IMR-90 (cell line): Measurements from ENCODE around the gene ADAM23. TPM values are rescaled to one million over a fixed set of nuclear protein-coding genes. Genes with fewer than 3 reads are reported as not detected.

Source experiments
- ATAC-seq: fragments of 200-7000 bp; cut with Tn5 transposase; 2 replicates; pipeline ENCODE4 v1.9.1; 2020; ENCODE audit warnings: low read depth, mild to moderate bottlenecking, moderate library complexity
- BruUV-seq: library from RNA; stranded (reverse); fragments of 400-500 nt; replicated peaks from 2 replicates; lab custom pipeline; 2021; lab: Mats Ljungman, UMichigan
- CTCF ChIA-PET: fragments of 300-600 bp; formaldehyde crosslinking; extraction: SDS; loops from one replicate; lab custom pipeline; 2021; ENCODE audit warnings: antibody characterized with exemption; lab: Yijun Ruan, JAX
- POLR2A ChIA-PET: fragments of 300-600 bp; sonication (Branson Sonifier 250); formaldehyde crosslinking; loops from one replicate; lab custom pipeline; 2022; ENCODE audit warnings: antibody characterized with exemption; ENCODE audit not compliant: unreplicated experiment; lab: Charles Lee
- DNase-seq: peaks from one replicate; pipeline ENCODE4 v3.0.0; 2013
- H2AFZ ChIP-seq: replicated peaks from 2 replicates; pipeline ENCODE3; 2013; ENCODE audit warnings: low read length, mild to moderate bottlenecking; ENCODE audit not compliant: poor library complexity
- H2AK5ac ChIP-seq: 2 replicates; pipeline ENCODE4 v1.6.1; 2013; ENCODE audit warnings: low read depth, low read length, inconsistent platforms
- H2AK9ac ChIP-seq: replicated peaks from 2 replicates; pipeline ENCODE3; 2013; ENCODE audit warnings: mild to moderate bottlenecking, low read depth, low read length, moderate library complexity; ENCODE audit not compliant: poor library complexity
- H2BK120ac ChIP-seq: 2 replicates; pipeline ENCODE4 v1.6.1; 2013; ENCODE audit warnings: low read depth, low read length, inconsistent platforms
- H2BK15ac ChIP-seq: 3 replicates; pipeline ENCODE4 v1.6.1; 2013; ENCODE audit warnings: low read depth, low read length, inconsistent platforms
- H2BK20ac ChIP-seq: 2 replicates; pipeline ENCODE4 v1.6.1; 2013; ENCODE audit warnings: low read depth, mild to moderate bottlenecking, inconsistent platforms, low read length, moderate library complexity
- H2BK5ac ChIP-seq: 2 replicates; pipeline ENCODE4 v1.6.1; 2013; ENCODE audit warnings: mild to moderate bottlenecking, low read depth, low read length, inconsistent platforms; ENCODE audit not compliant: poor library complexity, severe bottlenecking
- H3K14ac ChIP-seq: replicated peaks from 2 replicates; pipeline ENCODE4 v1.6.1; 2013; ENCODE audit warnings: low read depth, low read length, inconsistent platforms
- H3K18ac ChIP-seq: 2 replicates; pipeline ENCODE4 v1.6.1; 2013; ENCODE audit warnings: low read depth, low read length, control low read depth
- H3K23ac ChIP-seq: 2 replicates; pipeline ENCODE4 v1.6.1; 2013; ENCODE audit warnings: low read depth, low read length, inconsistent platforms
- H3K27ac ChIP-seq: 2 replicates; pipeline ENCODE4 v1.5.1; 2013; ENCODE audit warnings: mild to moderate bottlenecking, control low read depth, low read length; ENCODE audit not compliant: insufficient read depth
- H3K27me3 ChIP-seq: 2 replicates; pipeline ENCODE4 v1.6.1; 2013; ENCODE audit warnings: low read length; ENCODE audit not compliant: control insufficient read depth, insufficient read depth
- H3K36me3 ChIP-seq: 2 replicates; pipeline ENCODE4 v1.6.1; 2013; ENCODE audit warnings: low read length, mixed read lengths; ENCODE audit not compliant: control insufficient read depth, insufficient read depth
- H3K4ac ChIP-seq: 2 replicates; pipeline ENCODE4 v1.6.1; 2013; ENCODE audit warnings: low read depth, low read length, inconsistent platforms
- H3K4me1 ChIP-seq: 2 replicates; pipeline ENCODE4 v1.6.1; 2013; ENCODE audit warnings: low read length, mixed read lengths; ENCODE audit not compliant: control insufficient read depth, insufficient read depth
- H3K4me2 ChIP-seq: 2 replicates; pipeline ENCODE4 v1.6.1; 2013; ENCODE audit warnings: low read depth, mild to moderate bottlenecking, control low read depth, low read length, moderate library complexity
- H3K4me3 ChIP-seq: 2 replicates; pipeline ENCODE4 v1.5.1; 2013; ENCODE audit warnings: low read depth, mild to moderate bottlenecking, control low read depth, low read length, moderate library complexity; ENCODE audit not compliant: insufficient read depth
- H3K56ac ChIP-seq: 2 replicates; pipeline ENCODE4 v1.6.1; 2013; ENCODE audit warnings: low read length, inconsistent platforms; ENCODE audit not compliant: insufficient read depth; ENCODE audit errors: extremely low read depth
- H3K79me1 ChIP-seq, 2 experiments: 2 replicates each; pipeline ENCODE4 v1.6.1; 2013; ENCODE audit warnings: low read length in 2 of 2, inconsistent platforms in 1 of 2, low read depth in 1 of 2
- H3K9ac ChIP-seq: 2 replicates; pipeline ENCODE4 v1.6.1; 2013; ENCODE audit warnings: low read depth, low read length, control low read depth
- H3K9me1 ChIP-seq: 2 replicates; pipeline ENCODE4 v1.6.1; 2013; ENCODE audit warnings: low read length, inconsistent platforms; ENCODE audit not compliant: insufficient read depth
- H3K9me3 ChIP-seq: 2 replicates; pipeline ENCODE4 v1.6.1; 2013; ENCODE audit warnings: low read length; ENCODE audit not compliant: control insufficient read depth, insufficient read depth
- H4K20me1 ChIP-seq: 2 replicates; pipeline ENCODE4 v1.6.1; 2013; ENCODE audit warnings: low read length, inconsistent platforms; ENCODE audit not compliant: insufficient read depth
- H4K5ac ChIP-seq: 2 replicates; pipeline ENCODE4 v1.6.1; 2013; ENCODE audit warnings: mild to moderate bottlenecking, low read depth, low read length, control low read depth
- H4K8ac ChIP-seq, 2 experiments: 2 replicates each; pipeline ENCODE4 v1.6.1; 2013; ENCODE audit warnings: low read depth in 2 of 2, low read length in 2 of 2, control low read depth in 1 of 2, inconsistent platforms in 1 of 2
- H4K91ac ChIP-seq: 2 replicates; pipeline ENCODE4 v1.6.1; 2013; ENCODE audit warnings: low read depth, low read length, inconsistent platforms; ENCODE audit not compliant: insufficient read depth
- BHLHE40 ChIP-seq: fragments of 150-350 bp; IDR thresholded peaks from 2 replicates; pipeline ENCODE4 v1.6.1; 2016; ENCODE audit warnings: mild to moderate bottlenecking, low read depth, low read length
- MXI1 ChIP-seq: IDR thresholded peaks from 2 replicates; pipeline ENCODE4 v1.6.1; 2012; ENCODE audit warnings: low read depth, mild to moderate bottlenecking, low read length, moderate library complexity, borderline replicate concordance
- RAD21 ChIP-seq: IDR thresholded peaks from 2 replicates; pipeline ENCODE4 v1.6.1; 2012; ENCODE audit warnings: low read length, improper control_type of control experiment
- WGBS, 2 experiments: methylation state at CpG; one replicate each; pipeline versions ENCODE4 v1.1.5 to v1.1.7; 2013; ENCODE audit warnings: missing lambda C conversion rate in 2 of 2; ENCODE audit not compliant: insufficient read length in 1 of 2; ENCODE audit errors: extremely low coverage in 2 of 2; 5-methylcytosine and 5-hydroxymethylcytosine counted together
- dilution Hi-C: fragments of 300-500 bp; cut with HindIII; formaldehyde crosslinking; loops from one replicate; pipeline ENCODE4 v1.14.3; 2018; ENCODE audit warnings: low sequenced_read_pairs; ENCODE audit not compliant: unreplicated experiment
- in situ Hi-C: fragments of 300-500 bp; cut with MboI; formaldehyde crosslinking; loops from 3 replicates; pipeline ENCODE4 v1.14.3; 2019; ENCODE audit warnings: low sequenced_read_pairs, inconsistent platforms, mixed read lengths
- intact Hi-C: fragments of 100-400 bp; cut with micrococcal nuclease; formaldehyde crosslinking; loops from 2 replicates; pipeline ENCODE4 v1.10.0; 2022
- polyA plus RNA-seq, 3 experiments: library from polyadenylated mRNA; depleted of rRNA; stranded (reverse); fragments of >200 nt; gene quantifications; 2 replicates each; pipeline ENCODE4 v1.2.3, GENCODE V29; 2012; ENCODE audit warnings: low replicate concordance in 1 of 3
- total RNA-seq: library from RNA; depleted of rRNA; stranded (reverse); fragments of >200 nt; gene quantifications from 2 replicates; pipeline ENCODE4 v1.2.3, GENCODE V29; 2012
- TF ChIP-seq, protein P1 (sequence below): conservative IDR thresholded peaks from 2 replicates; pipeline ENCODE4 v1.5.1; 2012; ENCODE audit warnings: mild to moderate bottlenecking, low read depth, low read length, improper control_type of control experiment

Gene ADAM23
- total and polyA plus RNA-seq, 2 of the 4 experiments (the other 2 are of a cell fraction) = 2.9 to 10.3 TPM

DNA sequence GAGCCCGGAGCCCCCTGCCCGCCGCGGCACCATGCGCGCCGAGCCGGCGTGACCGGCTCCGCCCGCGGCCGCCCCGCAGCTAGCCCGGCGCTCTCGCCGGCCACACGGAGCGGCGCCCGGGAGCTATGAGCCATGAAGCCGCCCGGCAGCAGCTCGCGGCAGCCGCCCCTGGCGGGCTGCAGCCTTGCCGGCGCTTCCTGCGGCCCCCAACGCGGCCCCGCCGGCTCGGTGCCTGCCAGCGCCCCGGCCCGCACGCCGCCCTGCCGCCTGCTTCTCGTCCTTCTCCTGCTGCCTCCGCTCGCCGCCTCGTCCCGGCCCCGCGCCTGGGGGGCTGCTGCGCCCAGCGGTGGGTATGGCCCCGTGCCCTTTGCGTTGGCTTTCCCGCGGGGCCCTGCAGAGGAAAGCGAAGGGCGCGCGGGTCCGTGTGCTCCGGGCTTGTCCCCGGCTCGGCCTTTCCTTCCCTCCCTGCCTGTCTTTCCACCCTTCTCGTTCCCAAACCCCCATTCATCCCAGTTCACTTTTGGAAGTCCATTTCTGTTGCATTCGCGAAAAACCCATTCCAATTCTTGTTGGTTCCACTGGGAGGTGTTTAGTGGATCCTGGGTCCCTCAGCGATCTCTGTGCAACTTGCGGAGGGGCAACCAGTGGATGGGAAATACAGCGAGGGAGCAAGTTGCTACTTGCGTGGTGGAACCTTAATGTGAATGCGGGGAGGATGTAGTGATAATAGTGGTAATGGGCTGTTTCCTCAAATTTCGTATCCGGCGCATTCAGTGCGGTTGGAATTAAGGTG is 599 bp downstream of the ADAM23 start:
- 1% methylated on average over 48 of the region's 77 CpGs; no CpG with 5 or more reads in 1 of the 2 experiments for WGBS, 2 experiments
- DNase-seq (peak; percentile 22), ATAC-seq (peak; percentile 78)
- in situ Hi-C loops (no loop called here), dilution Hi-C loops (no loop called here), intact Hi-C loops (loop anchor here (2.0 to 10.0 kb wide), 4 partner anchors 51 to 279 kb away; partner anchors contain the start of gene ZDBF2)
- Histone ChIP-seq H4K20me1 (no peaks in the 10 kb centered on the region), H3K23ac (no peak overlapping the region; the same call in 1 of the 2 replicates), H2BK120ac (no peak overlapping the region), H2BK20ac (no peak overlapping the region), H3K56ac (no peak overlapping the region), H3K27ac (peak overlapping the region; percentile 60), H4K8ac (no peak overlapping the region; a peak in 1 of 4 replicates), H3K4me3 (peak overlapping the region; percentile 79), H2AK5ac (no peak overlapping the region), H3K4me1 (no peaks in the 10 kb centered on the region), H2AFZ (peak overlapping the region; percentile 91), H2AK9ac (no peak overlapping the region), H3K14ac (no peak overlapping the region; the same call in 1 of the 2 replicates), H3K9me3 (no peaks in the 10 kb centered on the region), H3K9me1 (no peaks in the 10 kb centered on the region), H4K91ac (no peak overlapping the region), H3K18ac (no peak overlapping the region), H4K5ac (no peak overlapping the region), H3K27me3 (peaks cover 22% of the 10 kb centered on the region), H3K36me3 (0 out of 2 replicates have a peak, but pooled peaks cover 1% of the 10 kb centered on the region), H2BK15ac (no peak overlapping the region; the same call in 2 of the 3 replicates), H3K9ac (peak overlapping the region; percentile 76), H3K79me1 (no peaks in the 10 kb centered on the region), H2BK5ac (no peak overlapping the region), H3K4ac (no peak overlapping the region; the same call in 1 of the 2 replicates), H3K4me2 (peak overlapping the region; percentile 83)
- BruUV-seq = TSS peak; percentile 83
- CTCF ChIA-PET = no interaction called here
- TF ChIP-seq MXI1 (no peak), BHLHE40 (no peak), RAD21 (0 out of 2 replicates have a peak, but pooled peaks have one; percentile 13)
- TF ChIP-seq, protein P1, sequence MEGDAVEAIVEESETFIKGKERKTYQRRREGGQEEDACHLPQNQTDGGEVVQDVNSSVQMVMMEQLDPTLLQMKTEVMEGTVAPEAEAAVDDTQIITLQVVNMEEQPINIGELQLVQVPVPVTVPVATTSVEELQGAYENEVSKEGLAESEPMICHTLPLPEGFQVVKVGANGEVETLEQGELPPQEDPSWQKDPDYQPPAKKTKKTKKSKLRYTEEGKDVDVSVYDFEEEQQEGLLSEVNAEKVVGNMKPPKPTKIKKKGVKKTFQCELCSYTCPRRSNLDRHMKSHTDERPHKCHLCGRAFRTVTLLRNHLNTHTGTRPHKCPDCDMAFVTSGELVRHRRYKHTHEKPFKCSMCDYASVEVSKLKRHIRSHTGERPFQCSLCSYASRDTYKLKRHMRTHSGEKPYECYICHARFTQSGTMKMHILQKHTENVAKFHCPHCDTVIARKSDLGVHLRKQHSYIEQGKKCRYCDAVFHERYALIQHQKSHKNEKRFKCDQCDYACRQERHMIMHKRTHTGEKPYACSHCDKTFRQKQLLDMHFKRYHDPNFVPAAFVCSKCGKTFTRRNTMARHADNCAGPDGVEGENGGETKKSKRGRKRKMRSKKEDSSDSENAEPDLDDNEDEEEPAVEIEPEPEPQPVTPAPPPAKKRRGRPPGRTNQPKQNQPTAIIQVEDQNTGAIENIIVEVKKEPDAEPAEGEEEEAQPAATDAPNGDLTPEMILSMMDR = 0 out of 2 replicates have a peak, but pooled peaks have one; percentile 10
- POLR2A ChIA-PET = no interaction called here
